ENCODE measurements around the gene SLC12A8.

SLC12A8 gene

DNA sequence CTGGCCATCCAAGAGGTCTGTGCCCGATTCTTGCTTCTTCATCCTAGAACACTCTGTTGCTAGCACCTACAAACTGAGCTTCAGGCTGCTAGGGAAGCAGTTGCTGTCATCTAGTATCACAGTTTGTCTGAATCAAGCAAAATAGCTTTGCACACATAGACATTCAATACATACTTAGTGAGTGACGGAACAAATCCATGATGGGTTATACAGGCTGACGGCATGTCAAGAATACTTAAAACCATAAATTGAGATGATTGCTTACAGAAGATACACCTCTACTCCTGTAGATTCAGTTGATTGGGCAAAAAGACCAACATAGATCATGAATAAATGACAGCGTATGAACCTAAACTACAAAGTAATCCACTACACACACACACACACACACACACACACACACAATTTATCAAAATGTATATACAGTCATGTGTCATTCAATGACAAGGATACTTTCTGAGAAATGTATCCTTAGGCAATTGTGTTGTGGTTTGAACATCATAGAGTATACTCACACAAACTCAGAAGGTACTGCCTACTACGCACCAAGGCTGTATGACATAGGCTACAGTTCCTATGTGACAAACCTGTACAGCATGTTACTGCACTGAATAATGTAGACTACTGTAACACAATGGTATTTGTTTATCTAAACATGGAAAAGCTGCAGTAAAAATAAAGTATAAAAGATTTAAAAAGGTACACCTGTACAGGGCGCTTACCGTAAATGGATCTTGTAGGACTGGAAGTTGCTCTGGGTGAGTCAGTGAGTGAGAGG, 142.4 kb downstream of the SLC12A8 start:
- no peak for DNase-seq

DNA sequence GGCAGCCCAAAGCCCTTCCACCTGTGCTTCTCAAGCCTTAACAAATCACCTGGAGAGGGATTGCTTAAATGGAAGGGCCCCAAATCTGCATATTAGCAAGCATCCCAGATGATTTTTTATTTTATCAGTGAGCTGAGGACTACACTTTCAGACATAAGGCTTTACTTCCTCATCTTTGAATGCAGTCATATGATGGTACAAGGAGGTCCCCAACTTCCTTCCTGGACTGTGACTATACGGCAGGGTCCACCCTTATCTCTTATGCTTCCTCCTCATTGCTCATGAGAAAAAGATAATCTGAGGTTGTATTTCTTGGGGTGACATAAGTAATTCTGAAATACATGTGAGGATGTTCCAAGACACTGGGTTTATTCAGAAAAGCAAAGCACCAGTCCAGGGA, 143.1 kb downstream of the SLC12A8 start:
- DNase-seq, result no peak

DNA sequence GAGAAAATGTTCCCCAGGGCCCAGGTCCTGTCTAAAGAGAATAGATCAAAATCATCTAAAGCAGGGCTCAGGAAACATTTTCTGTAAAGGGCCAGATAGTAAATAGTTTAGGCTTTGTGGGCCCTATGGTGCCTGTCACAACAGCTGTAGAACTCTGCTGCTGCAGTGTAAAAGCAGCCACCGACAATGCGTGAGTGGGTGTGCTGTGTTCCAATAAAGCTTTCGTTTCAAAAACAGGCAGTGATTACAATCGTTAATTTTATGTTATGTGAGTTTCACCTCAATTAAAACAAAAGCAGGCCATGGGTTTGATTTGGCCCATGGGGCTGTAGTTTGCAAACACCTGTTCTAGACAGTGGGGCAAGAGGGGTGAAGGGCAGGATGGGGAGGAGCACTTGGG, 144.3 kb downstream of the SLC12A8 start:
- DNase-seq, result no peak

DNA sequence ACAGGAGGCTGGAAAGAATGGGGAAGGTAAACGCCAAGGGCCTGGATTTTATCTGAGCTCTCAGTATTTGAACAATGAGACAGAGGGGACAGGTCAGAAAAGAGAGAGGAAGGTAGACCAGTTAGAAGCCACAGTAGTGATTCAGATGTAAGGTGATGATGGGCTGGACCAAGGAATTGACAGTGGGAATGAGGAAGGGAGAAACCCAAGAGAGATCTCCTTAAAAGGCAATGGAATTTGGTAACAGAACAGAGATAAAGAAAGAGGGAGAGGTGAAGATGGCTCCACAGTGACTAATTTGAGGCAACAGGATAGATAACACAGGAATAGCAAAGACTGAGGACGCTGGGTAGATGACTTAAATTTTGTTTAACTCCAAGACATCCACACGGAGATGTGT, 145.3 kb downstream of the SLC12A8 start:
- no peak for DNase-seq

DNA sequence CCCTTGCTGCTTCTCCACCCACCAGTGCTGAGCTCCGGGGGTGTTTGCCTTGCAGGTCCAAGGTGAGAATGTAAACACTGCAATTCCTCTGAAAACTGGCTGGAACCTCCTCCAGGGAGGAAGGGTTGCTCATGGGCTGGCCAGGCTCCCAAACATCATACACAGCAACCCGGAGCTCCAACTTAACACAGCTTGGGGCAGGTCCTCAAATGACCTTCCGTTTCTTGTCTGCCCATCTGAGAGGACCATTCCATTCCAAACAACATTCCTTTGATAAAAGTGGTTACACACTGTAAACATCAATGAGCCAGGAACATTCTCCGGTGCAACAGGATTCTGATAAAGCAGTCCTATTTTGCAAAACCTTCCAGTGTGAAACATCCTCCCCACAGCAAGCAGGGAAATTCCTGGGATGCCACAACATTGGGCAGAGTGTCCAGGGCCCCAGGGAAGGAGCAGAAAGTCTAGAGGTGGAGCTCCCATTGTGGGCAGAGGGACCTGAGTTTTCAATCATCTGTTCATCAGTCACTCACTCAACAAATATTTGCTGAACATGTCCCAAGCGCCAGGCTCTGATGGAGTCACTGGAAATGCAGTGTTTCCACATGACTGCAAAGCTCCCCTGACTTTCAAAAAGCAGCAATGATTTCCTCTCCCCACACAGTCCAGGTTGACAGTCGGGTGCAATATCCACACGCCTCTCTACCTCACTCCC, 149.5 kb downstream of the SLC12A8 start:
- no peak for DNase-seq

DNA sequence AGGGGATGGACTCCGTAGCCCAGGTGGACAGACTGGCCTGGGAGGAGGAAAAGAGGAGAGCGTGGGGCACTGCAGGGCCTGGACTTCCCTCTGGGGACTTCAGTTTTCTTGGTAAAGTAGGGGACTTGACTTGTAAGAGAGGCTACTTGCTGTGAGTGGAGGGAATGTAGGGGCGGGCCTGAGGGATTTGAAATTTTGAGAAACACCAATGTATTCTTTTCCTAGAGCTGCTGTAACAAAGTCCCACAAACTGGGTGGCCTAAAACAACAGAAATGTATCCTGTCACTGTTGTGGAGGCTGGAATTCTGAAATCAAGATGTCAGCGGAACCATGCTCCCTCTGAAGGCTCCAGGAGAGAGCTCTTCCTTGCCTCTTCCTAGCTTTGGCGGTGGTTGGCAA, 150.9 kb downstream of the SLC12A8 start:
- DNase-seq, result no peak

DNA sequence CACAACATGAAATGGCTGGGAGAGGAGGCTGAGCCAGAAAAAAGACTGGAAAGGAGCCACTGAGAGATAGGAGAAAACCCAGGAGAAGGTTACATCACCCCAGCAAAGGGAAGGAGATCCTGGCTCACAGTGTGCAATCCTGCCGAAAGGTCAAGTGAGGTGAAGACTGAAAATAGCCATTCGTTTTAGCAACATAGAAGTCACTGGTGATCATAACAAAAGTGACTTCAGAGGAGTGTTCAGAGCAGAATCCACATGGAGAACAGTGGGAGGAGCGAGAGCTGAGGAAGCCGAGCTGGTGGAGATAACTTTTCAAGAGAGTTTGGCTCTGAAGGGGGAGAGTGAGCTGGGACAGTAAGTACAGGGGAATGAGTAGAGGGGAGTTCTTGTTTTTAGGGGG, 151.4 kb downstream of the SLC12A8 start:
- no peak for DNase-seq

DNA sequence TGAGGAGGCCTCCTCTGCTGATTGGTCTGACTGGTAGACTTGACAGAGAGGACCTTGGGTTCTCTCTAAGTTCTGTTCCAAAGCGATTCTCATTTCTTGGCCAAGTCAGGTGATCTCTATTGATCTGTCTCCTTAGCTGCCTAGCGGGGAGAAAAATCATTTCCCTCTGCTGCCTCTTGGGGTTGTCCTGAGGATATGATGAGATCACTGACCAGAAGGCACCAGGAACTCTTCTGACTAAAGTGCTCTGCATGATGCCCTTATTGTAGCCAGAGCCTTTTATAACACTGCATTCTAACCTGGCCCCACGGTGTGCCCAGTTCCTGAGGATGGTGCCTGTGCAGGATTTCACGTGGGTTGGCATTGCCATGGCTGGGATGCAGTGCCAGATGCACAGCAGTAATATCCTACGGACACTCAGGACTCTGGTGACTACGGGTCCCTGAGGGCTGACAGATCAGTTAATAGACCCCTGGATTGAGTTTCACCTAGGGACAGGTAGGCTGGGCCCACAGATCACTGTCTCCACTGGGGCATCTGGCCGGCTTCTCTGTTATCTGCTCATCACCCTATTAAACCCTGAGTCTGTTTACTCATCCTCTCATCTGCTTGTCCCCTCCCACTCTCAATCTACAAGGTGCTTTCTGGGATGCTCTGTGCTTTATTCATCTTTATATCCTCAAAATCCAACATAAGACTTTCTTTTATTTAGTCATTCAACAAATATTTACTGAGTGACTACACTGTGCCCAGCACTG, 152.9 kb downstream of the SLC12A8 start:
- no peak for DNase-seq

DNA sequence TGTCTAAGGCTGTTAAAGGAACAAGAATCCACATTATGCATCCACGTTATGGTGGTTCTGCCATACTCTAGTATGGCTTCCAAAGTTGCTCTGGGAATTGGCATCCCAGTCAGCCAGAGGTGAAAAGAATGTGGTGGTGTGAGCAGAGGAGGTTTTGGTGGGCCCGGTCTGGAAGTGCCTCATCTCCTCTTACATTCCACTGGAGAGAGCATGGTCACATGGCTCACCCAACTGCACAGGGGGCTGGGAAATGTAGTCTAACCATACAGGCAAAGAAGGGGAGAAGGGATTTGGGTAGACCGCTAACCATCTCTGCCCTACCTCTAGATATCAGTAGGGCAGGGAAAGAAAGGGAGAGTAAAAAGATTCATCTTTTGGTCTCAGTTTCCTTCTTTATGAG, 153.6 kb downstream of the SLC12A8 start:
- no peak for DNase-seq

DNA sequence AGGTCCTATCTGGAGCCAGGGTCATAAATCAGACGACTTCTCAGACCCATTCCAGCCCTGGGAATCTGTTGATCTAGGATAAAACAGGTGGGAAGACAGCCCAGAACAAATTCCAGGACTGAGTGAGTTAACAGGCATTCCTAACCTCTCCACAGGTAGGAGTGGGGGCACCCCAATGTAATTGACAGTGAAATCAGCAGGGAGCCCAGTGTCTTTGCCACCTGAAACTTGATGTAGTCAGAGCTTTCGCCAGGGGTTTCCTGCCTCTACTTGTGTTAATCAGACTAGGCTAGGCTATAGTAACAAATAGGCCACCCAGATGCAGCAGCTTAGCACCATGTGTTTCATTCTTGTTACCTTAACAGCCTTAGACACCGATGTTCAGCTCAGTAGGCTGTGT, 154.0 kb downstream of the SLC12A8 start:
- no peak for DNase-seq

DNA sequence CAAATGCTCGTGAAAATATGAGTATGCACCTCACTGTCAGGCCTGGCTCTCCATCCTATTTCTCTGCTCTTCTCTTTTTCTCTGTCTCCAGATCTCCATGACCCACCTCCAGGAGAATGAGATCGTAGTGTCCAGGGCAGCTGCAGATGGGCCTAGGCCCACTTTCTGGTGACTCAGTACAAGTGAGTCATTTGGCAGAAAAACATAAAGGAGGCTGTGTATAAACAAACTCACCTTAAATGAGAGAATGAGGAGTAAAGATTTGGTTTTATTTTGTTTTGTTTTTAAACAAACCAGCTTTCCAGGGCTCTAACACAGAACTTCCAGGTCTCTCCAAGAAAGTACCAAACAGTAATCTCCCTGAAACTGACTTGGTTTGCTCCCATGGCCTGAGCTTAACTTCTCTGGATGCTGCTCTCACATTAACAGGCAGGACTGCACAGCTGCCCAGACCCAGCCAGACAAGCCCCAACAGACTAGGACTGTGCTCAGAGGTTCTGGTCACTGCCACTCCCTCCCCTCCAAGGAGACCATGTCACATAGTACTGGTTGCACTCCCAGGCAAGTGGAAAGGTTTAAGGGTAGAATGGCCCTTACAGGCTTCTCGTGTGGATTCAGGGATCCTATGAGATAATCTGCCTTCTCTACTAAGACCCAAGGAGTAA, 155.2 kb downstream of the SLC12A8 start:
- DNase-seq, result no peak

DNA sequence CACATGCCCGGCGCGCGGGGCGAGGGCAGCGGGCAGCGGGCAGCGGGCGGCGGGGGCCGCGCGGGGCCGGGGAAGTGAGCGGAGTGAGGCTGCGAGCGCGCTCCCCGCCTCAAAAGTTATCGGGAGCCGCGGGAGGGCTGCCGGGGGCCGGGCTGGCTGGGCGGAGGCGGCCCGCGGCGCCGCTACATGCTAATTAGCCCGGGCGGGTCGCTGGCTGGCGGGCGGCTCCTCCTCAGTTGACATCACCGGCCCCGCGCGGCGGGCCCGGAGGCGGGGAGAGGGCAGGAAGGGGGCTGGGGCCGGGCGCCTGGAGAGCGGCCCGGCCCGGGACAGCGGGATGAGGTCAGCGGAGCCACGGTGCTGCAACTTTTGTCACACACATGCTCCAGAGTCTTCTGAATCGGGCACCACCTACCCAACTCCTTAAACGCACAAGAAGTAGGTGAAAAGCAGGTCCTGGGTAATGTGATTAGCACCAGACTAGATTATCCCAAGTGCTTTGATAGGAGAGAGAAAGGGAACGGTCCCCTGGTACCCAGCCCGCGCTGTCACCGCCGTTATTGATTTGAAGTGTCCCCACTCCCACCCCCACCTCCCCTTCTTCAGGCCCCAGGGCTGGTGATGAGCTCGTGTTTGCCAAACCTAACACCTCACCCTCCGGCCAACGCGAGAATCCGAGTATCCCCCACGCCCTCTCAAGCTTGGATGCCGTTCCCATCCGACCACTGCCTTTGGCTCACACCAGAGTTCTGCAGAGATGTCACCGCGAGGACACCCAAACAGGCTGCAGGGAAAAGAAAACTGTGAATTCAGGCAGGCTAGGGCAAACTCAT, 156.4 kb downstream of the SLC12A8 start, which contains the start of gene HEG1:
HEG1 (minus strand) TSS at position 85 of the 833 bp plus-strand sequence. CDS start 107 bp downstream, outside the sequence.
- peak; percentile 63 for DNase-seq

DNA sequence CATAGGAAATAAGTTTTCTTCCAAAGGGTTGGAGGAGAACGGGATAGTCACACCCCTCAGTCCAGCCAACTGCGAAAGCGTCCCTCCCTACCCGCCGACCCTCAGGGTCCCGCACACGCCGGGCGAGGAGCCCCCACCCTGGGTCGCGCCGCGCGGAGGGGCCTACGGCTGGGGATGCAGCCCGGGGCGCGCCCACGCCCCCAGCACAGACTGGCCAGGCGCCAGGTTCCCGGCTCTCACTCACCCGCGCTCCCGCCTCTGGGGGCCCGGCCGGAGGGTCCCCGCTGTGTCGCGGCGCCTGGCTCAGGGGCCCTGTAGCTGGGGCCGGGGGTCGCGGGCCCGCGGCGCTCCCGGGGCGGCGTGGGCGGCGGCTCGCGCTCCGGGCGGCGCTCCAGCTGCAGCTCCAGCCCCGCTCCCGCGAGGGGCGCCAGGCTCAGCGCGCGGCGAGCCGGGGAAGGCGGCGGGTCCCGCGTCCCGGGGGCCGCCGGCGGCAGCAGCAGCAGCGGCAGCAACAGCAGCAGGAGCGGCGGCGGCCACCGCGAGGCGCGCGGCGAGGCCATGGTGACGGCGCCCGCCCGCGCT, 157.1 kb downstream of the SLC12A8 start:
- no peak for DNase-seq

DNA sequence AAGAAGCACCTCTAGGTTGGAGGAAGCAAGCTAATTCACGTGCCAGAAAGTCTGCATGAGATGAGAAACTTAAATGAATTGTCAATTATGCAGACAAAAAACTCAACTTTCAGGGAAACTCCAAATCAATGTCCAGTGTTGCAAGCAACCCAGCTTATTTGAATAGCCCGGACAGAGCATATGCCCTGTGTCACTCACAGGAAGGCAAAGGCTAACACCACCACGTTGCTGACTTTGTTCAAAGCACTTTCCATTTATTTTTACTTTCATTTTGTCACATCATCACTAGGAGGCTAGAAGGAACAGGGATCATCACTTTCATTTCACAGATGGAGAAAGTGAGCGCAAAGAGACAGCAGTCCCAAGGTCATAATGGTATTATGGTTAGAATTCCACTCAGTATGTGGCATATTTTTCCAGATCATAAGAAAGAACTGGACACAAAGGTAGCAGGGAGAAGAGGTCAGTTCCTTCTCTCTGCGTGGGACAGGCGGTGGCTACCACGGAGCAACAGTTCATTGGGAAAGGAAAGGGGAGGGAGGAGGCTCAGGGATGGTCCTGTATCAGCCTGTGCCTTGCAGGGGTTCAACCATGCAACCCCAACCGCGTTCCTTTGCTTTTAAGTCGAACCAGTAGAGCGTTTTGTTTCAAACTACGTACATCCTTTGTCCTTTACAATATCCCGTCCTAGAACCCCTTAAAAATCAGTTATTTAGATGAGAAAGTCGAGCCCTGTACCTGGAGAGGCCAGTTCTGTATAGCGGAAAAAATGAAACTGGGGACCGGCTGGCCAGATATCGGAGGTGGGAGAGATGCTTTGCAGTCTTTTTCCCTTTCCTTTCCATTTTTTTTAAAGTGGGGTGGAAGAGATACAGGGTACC, 157.9 kb downstream of the SLC12A8 start:
- no peak for DNase-seq

DNA sequence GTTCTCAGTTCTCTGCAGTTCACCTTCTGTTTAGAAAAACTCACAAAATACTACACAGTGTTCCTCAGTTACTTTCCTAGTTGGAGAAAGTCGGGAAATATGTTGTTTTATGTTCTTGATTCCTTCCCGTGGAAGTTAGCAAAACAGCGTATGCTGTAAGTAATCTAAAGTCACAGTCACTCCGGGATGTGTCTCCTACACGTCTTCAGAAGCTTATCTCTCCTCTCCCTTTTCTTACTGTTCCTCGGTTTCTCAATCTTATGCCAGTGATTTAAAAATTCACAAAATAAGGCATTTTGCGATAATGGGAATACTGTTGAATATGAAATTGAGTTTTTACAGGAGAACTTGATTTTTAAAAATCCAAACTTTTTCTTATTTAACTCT, 158.5 kb downstream of the SLC12A8 start:
- DNase-seq, result no peak

DNA sequence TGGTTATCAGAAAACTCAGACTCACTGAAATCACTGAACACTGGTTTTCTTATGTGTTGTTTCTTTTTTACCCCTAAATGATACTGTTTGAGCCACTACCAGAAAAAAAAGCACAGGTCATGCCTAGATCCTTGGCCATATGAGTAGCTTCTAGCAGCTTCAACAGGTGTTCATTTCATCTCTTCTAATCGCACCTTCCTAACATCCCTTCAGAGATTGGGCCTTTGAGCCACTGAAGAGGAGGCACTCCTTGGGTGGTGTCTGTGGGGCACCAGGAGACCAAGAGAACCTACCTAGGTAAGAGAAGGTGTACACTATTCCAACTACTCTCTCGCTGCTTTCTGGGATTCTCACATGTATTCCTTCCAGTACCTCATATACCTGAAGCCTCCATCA, 159.2 kb downstream of the SLC12A8 start:
- DNase-seq, result no peak

DNA sequence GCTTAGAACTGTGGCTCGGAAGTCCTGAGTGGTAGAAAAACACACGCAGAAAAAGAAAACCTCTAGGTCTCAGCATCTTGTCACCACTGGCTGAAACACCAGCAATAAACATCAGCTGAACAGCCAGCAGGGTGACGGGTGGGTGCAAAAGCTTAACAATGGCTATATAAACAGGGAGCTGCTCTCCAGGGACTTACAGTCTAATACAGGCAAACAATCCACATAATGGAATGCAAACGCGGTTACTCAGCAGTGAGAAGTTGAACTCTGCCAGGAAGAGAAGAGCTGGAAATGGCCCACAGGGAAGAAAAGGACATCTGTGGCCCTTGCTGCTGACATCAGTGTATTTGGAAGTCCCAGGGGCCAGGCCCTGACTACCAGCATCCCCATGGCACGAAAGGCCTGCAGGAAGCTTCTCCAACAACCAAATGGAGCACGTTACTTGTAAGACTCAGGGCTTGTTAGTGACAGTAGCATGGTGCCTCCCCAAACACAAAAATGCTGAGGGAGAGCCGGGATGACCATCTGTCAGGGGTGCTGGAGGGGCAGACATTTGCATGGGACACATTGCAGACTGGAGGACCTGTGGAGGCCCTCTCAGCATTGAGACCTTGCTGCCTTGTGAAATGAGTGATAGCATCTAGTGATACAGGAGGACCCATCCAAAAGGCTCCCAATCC, 159.8 kb downstream of the SLC12A8 start:
- DNase-seq, result no peak

DNA sequence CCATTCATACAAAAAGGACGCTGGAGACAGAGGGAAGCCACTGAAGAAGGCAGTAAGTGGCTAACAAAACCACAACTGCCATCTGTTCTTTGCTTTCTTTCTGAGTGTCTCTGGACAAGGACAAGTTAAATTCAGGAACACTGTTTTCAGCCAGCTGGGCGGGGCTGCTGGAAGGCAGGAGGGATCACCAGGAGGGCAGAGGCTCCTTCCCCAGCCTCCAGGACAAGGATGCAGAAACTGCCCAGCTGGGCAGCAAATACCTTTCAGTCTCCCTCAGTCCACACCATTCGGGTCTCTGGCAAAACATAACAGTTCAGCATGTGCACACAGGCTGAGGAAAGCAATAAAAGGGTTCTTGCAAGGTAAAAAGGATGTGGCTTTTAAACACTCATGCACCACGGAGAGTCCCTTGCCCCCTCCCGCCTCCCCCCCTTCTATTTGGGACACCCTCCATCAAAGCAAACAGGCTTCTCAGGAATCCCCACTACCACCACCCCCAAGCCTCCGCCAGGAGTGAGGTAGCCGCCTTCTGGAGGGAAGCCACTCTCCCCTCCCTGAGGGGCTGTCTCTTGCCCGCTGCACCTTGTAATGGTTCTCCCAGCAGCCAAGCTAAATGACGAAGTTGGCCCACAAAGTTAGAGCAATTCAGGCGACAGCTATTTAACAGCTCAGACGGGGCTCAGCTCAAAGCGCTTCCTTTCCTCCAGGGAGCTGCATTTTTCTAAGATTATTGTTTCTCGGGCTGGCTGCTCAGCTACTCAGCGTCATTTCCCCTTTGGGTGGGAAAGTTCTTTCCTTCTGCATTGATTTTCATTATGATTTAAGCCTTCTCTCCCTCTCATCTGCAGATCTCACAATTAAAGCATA, 160.6 kb downstream of the SLC12A8 start:
- DNase-seq, result peak; percentile 55

DNA sequence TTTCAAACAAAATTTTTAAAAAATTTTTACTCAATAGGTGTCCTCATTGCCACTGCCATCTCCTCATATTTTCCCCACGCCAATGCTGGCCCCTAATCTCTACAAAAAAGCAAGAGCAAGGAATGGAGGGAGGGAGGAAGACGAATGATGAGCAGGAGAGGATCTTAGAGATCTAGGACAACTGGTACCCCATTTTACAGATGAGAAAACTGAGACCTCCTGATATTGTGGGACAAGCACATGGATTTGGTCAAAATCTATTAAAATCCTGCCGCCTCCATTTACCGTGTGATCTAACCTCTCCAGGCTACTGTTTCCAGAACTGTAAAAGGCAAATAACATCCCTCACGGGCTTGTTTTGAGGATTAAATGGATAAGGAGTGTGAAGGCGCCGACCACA, 161.3 kb downstream of the SLC12A8 start:
- DNase-seq, result no peak
